ENCODE data around the gene KHDC4.

- TF ChIP-seq CTCF (IDR thresholded peaks at IDR 0.05; ENCODE audit: insufficient read depth, low read depth, low read length) (no peak), EZH2 (IDR thresholded peaks at IDR 0.05; ENCODE audit: insufficient read depth, low read length) (no peak)
Measured at GRCh38 chr1:155968051-155968400, 33.8 kb upstream of the KHDC4 start.
